ENCODE data around the gene CD99.

The CD99 gene

GRCh38 chrX:2690856-2691542 lies at the start of gene CD99:
CD99 (plus strand) TSS chrX:2691295; CDS start chrX:2691361, 66 bp downstream.
- no peak for DNase-seq (ENCODE audit: low read depth, low spot score)
- peak within 1 kb of the TSS; percentile 60 for H3K27ac ChIP-seq

GRCh38 chrX:2642146-2642545 lies 48.9 kb upstream of the CD99 start:
- DNase-seq (ENCODE audit: low read depth, low spot score), result no peak

GRCh38 chrX:2642791-2643190 lies 48.3 kb upstream of the CD99 start:
- no peak for DNase-seq (ENCODE audit: low read depth, low spot score)
- no peak overlapping the region for H3K27ac ChIP-seq

More at GRCh38 chrX:2642146-2642545, 48.9 kb upstream of the CD99 start:
- no peak overlapping the region for H3K27ac ChIP-seq

GRCh38 chrX:2643880-2644279 lies 47.2 kb upstream of the CD99 start:
- DNase-seq (ENCODE audit: low read depth, low spot score), result no peak
- H3K27ac ChIP-seq, result no peak overlapping the region

GRCh38 chrX:2645563-2645962 lies 45.5 kb upstream of the CD99 start:
- H3K27ac ChIP-seq, result no peak overlapping the region
- no peak for DNase-seq (ENCODE audit: low read depth, low spot score)

- DNase-seq (ENCODE audit: low read depth, low spot score), result no peak
Observed at GRCh38 chrX:2647627-2648026, 43.5 kb upstream of the CD99 start.

GRCh38 chrX:2650037-2650436 lies 41.1 kb upstream of the CD99 start:
- no peak overlapping the region for H3K27ac ChIP-seq
- no peak for DNase-seq (ENCODE audit: low read depth, low spot score)

More at GRCh38 chrX:2647627-2648026, 43.5 kb upstream of the CD99 start:
- H3K27ac ChIP-seq, result no peak overlapping the region

GRCh38 chrX:2650865-2651264 lies 40.2 kb upstream of the CD99 start:
- DNase-seq (ENCODE audit: low read depth, low spot score), result no peak
- no peak overlapping the region for H3K27ac ChIP-seq

GRCh38 chrX:2652106-2652505 lies 39.0 kb upstream of the CD99 start:
- no peak overlapping the region for H3K27ac ChIP-seq
- no peak for DNase-seq (ENCODE audit: low read depth, low spot score)

GRCh38 chrX:2654436-2655340 lies 36.4 kb upstream of the CD99 start:
- DNase-seq (ENCODE audit: low read depth, low spot score), result no peak
- H3K27ac ChIP-seq, result no peak overlapping the region

- no peak overlapping the region for H3K27ac ChIP-seq
- no peak for DNase-seq (ENCODE audit: low read depth, low spot score)
Observed at GRCh38 chrX:2656257-2656836, 34.7 kb upstream of the CD99 start.

- DNase-seq (ENCODE audit: low read depth, low spot score), result no peak
- no peak overlapping the region for H3K27ac ChIP-seq
Observed at GRCh38 chrX:2657532-2658113, 33.5 kb upstream of the CD99 start.

- no peak overlapping the region for H3K27ac ChIP-seq
- no peak for DNase-seq (ENCODE audit: low read depth, low spot score)
Observed at GRCh38 chrX:2658585-2659292, 32.4 kb upstream of the CD99 start.

- no peak overlapping the region for H3K27ac ChIP-seq
- no peak for DNase-seq (ENCODE audit: low read depth, low spot score)
Observed at GRCh38 chrX:2662586-2662985, 28.5 kb upstream of the CD99 start.

- no peak overlapping the region for H3K27ac ChIP-seq
- no peak for DNase-seq (ENCODE audit: low read depth, low spot score)
Observed at GRCh38 chrX:2664502-2664901, 26.6 kb upstream of the CD99 start.

- no peak overlapping the region for H3K27ac ChIP-seq
- DNase-seq (ENCODE audit: low read depth, low spot score), result no peak
Observed at GRCh38 chrX:2665387-2666304, 25.4 kb upstream of the CD99 start.

GRCh38 chrX:2666491-2666890 lies 24.6 kb upstream of the CD99 start:
- DNase-seq (ENCODE audit: low read depth, low spot score), result no peak
- no peak overlapping the region for H3K27ac ChIP-seq

- H3K27ac ChIP-seq, result no peak overlapping the region
- DNase-seq (ENCODE audit: low read depth, low spot score), result no peak
Observed at GRCh38 chrX:2670978-2671377, 20.1 kb upstream of the CD99 start.

- DNase-seq (ENCODE audit: low read depth, low spot score), result no peak
- no peak overlapping the region for H3K27ac ChIP-seq
Observed at GRCh38 chrX:2672084-2672483, 19.0 kb upstream of the CD99 start.

All from epithelial cell of prostate (primary cell).